Skin epidermis (tissue), 12 donors: ENCODE measurements around the gene SLC25A43.

Experiments
- H3K27ac ChIP-seq, 21 experiments: fragments of 200-600 bp; sonication (generic) in 11 of 21; one replicate each; pipeline ENCODE4 v1.5.0; 2020; ENCODE audit warnings: mild to moderate bottlenecking in 3 of 21, inconsistent platforms in 2 of 21, moderate library complexity in 2 of 21
- H3K4me3 ChIP-seq, 7 experiments: fragments of 200-600 bp; sonication (generic) in 2 of 7; one replicate each; pipeline ENCODE4 v1.5.0; 2020; ENCODE audit warnings: inconsistent platforms in 2 of 7, mild to moderate bottlenecking in 2 of 7, moderate library complexity in 1 of 7

The SLC25A43 gene

GRCh38 chrX:119402588-119402987 lies 3.5 kb downstream of the SLC25A43 start:
- Histone ChIP-seq H3K27ac (peak overlapping the region in 1 of 21 experiments; percentile 29), H3K4me3 (no peak overlapping the region)

- Histone ChIP-seq H3K4me3 (no peak overlapping the region), H3K27ac (no peak overlapping the region)
Measured at GRCh38 chrX:119406776-119407175, 7.6 kb downstream of the SLC25A43 start.

DNA sequence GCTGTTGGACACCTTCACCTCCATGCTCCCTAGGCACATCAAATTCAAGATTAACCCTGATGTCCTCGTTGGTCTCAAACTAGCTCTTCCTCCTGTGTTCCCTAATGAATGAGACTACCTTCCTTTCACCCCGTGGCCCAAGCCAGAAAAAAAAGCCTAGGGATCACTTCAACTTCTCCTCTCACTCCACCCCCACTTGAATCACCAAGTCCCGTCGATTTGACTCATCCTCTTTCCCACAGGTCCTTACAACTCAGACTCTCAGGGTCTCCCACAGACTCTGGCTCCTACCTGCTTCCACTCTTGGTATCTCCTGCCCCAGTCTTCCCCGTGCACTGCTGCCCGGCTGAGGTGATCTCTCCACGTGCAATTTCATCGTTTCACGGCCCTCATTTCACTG lies 8.5 kb downstream of the SLC25A43 start:
- Histone ChIP-seq H3K27ac (no peak overlapping the region), H3K4me3 (no peak overlapping the region)

DNA sequence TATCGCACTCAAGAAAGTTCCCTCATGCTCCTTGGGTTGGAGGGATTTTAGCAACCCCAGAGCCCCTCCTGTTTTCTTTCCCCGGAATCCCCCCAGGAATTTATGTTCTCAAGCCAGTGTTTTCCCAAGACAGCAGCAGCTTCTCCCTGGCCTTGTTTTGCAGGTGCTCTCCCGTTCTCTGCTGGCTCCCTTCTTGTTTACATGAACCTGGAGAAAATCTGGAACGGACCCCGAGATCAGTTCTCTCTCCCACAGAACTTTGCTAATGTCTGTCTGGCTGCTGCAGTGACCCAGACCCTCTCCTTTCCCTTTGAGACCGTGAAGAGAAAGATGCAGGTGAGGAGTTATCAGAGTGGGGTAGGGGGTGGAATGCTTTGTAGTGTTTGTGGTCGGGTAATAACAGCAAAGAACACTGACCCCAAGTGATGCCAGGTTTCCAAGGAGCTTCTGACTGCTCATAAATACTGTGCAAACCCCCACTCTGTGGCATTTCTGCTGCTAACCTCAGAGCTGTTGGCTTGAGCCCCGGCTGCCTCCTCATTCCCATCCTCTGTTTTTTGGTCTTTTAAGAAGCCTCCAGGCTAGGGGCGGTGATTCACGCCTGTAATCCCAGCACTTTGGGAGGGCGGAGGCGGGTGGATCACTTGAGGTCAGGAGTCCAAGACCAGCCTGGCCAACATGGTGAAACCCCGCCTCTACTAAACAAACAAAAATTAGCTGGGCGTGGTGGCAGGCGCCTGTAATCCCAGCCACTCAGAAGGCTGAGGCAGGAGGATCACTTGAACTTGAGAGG lies 11.1 kb downstream of the SLC25A43 start:
- H3K4me3 ChIP-seq: no peak overlapping the region
- H3K27ac ChIP-seq: peak overlapping the region in 2 of 21 experiments; percentile 7 to 49

DNA sequence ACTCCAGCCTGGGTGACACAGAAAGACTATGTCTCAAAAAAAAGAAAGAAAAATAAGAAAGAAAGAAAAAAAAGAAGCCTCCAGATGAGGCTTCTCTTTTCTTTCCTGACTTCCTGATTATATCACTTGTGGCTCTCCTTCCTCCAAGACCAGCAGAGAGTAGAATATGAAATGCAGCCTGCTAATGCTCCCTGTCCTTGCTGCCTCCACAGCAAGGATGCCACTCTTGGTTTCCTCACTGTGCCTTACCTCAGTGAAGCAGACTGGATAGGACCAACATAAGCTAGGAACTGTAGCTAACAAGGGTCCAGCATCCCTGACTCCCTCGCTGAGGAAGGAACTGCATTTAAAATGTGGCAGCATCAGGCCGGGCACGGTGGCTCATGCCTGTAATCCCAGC lies 11.7 kb downstream of the SLC25A43 start:
- H3K27ac ChIP-seq: peak overlapping the region in 1 of 21 experiments; percentile 49
- no peak overlapping the region for H3K4me3 ChIP-seq

GRCh38 chrX:119411959-119412358 lies 12.8 kb downstream of the SLC25A43 start:
- Histone ChIP-seq H3K27ac (no peak overlapping the region), H3K4me3 (no peak overlapping the region)

- Histone ChIP-seq H3K4me3 (no peak overlapping the region), H3K27ac (no peak overlapping the region)
Measured at GRCh38 chrX:119417376-119417775, 18.2 kb downstream of the SLC25A43 start.

DNA sequence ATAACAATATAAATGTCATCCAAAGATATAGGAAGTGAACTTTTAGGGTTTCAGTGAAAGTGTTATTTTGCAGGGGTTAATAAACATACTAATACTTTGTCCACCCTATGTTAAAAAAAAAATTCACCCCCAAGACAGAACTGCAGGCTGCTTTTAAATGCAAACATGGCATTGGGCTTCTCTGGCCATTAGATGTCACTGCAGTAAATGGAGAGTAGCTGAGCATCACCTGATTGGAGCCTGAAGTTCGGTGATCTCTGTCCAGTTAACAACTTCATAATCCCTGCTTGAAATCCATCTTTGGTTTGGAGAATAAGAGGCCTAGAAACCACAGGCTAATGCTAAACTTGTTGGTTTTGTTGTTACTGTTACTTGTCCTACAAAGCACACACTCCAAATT lies 18.7 kb downstream of the SLC25A43 start:
- Histone ChIP-seq H3K4me3 (no peak overlapping the region), H3K27ac (no peak overlapping the region)

DNA sequence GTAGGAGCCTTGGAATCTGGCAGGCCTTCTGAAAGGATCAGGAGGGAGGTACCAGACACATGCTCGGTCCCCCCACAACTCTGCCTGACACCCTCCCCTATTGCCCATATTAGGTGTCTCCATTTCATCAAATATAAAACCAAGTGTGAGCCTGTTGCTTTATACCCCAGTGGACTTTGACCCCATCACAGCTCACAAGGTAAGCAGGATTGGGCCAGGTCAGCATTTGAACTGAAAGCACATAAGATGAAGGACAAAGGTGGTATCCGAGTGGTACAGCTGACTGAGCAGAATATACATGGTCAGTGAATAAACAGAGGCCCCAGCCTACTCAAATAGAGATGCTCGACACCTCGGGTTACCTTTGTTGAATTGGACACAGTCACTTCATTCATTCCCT lies 20.0 kb downstream of the SLC25A43 start:
- no peak overlapping the region for H3K4me3 ChIP-seq
- H3K27ac ChIP-seq: no peak overlapping the region

GRCh38 chrX:119419898-119420297 lies 20.8 kb downstream of the SLC25A43 start:
- Histone ChIP-seq H3K27ac (no peak overlapping the region), H3K4me3 (no peak overlapping the region)

DNA sequence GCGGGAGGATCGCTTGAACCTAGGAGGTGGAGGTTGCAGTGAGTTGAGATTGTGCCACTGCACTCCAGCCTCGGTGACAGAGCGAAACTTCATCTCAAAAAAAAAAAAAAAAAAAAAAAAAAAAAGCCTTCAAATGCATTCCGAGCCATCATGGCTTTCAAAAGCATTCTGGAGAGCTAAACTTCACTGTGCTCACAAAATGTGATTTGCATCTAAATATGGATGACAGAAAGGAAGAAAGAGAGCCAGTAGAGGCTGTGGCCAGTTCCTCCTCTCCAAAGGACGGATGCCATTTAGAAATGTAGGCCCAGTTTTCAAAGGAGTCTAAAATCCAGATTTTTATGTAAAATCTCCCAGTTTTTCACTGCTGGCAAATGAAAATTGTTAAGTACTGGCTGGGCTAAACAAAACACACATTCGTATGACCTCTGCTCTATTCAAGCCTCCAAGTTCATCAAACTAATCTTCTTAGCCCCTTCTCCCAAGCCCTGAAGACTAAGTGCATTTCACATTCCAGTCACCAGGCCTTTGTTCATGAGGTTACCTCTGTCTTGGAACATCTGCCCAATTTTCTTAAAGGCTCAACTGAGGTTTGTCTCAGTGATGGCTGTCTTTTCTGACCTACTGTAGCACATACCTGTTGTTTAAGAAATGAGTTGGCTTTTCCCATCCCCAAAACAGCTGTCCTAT lies 22.0 kb downstream of the SLC25A43 start:
- no peak overlapping the region for H3K4me3 ChIP-seq
- H3K27ac ChIP-seq: no peak overlapping the region

GRCh38 chrX:119423631-119424030 lies 24.5 kb downstream of the SLC25A43 start:
- no peak overlapping the region for H3K27ac ChIP-seq
- no peak overlapping the region for H3K4me3 ChIP-seq

GRCh38 chrX:119424999-119425398 lies 25.9 kb downstream of the SLC25A43 start:
- Histone ChIP-seq H3K27ac (no peak overlapping the region), H3K4me3 (no peak overlapping the region)

- Histone ChIP-seq H3K4me3 (no peak overlapping the region), H3K27ac (peak overlapping the region in 4 of 21 experiments; percentile 14 to 29 (median 24))
Measured at GRCh38 chrX:119427024-119427794, 28.1 kb downstream of the SLC25A43 start.

GRCh38 chrX:119427795-119428185 lies 28.7 kb downstream of the SLC25A43 start:
- H3K27ac ChIP-seq: no peak overlapping the region
- no peak overlapping the region for H3K4me3 ChIP-seq

DNA sequence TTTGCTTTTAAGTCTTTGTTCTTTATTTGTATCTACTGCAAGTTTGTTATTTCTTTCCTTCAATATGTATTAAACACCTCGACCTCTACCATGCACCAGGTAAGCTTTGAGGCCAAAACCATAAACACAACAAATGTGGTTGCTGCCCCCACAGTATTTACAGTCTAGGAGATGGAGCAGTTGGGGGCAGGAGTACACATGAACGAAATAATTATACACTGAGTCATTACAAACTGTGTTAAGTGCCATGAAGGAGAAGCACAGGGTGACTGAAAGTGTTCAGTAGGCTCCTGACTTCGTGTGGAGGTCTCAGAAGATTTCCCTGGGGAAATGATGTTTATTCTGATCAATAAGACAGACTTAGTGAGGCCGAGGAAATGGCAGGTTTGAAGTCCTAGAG lies 30.3 kb downstream of the SLC25A43 start:
- no peak overlapping the region for H3K4me3 ChIP-seq
- H3K27ac ChIP-seq: no peak overlapping the region

GRCh38 chrX:119441295-119441694 lies 42.2 kb downstream of the SLC25A43 start:
- Histone ChIP-seq H3K4me3 (peak overlapping the region in 1 of 7 experiments; percentile 8), H3K27ac (peak overlapping the region in 1 of 21 experiments; percentile 37)

- H3K27ac ChIP-seq: peak overlapping the region in 1 of 21 experiments; percentile 37
- peak overlapping the region in 1 of 7 experiments; percentile 8 for H3K4me3 ChIP-seq
Measured at GRCh38 chrX:119442286-119442685, 43.1 kb downstream of the SLC25A43 start.

DNA sequence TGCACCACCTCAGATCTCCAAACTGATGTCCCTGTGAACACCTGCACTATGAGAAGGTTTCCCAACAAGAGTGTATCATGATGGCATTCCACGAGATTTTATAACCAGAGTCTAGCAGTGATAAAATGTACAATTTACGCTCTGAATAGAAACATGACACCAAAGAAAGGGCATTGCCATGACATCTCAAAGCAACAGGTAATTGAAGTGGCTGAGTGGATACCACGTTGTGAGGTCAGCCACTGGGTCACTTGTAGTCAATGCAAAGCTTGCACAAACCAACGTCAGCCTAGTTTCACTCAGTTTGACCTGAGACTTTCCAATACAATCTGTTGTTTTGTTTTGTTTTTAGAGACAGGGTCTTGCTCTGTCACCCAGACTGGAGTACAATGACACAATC lies 54.1 kb downstream of the SLC25A43 start:
- Histone ChIP-seq H3K4me3 (no peak overlapping the region), H3K27ac (no peak overlapping the region)

DNA sequence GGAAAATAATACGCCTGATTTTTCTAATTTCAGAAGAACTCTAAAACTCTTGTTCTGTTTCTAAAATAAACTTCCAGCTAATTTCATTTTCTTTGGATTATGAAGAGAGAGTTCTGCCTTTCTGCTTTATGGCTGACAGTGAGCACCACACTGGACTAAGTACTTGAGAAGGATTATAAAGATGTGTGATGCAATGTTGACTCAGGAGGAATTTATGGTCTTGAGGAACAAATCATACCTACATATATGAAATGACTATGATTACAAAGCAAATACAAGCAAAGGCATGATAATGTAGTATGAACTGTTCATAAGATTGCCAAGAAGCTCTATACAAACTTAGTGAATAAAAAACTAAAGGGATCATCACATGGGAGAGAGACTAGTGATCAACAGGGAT lies 56.1 kb downstream of the SLC25A43 start:
- no peak overlapping the region for H3K27ac ChIP-seq
- no peak overlapping the region for H3K4me3 ChIP-seq

GRCh38 chrX:119459181-119459580 lies 60.0 kb downstream of the SLC25A43 start:
- no peak overlapping the region for H3K27ac ChIP-seq
- H3K4me3 ChIP-seq: no peak overlapping the region
